Measurements from ENCODE around the gene ARG2. TPM values are rescaled to one million over a fixed set of nuclear protein-coding genes. Genes with fewer than 3 reads are reported as not detected.

The ARG2 gene
- total and polyA plus RNA-seq, 9 of the 15 experiments (the other 6 are each of a cell fraction or from before 2014, with no cell fraction given) = 6.2 to 75.0 (median 17.8) TPM

GRCh38 chr14:67680941-67681340, 61.2 kb downstream of the ARG2 start (continued):
- TF ChIP-seq, protein P1, sequence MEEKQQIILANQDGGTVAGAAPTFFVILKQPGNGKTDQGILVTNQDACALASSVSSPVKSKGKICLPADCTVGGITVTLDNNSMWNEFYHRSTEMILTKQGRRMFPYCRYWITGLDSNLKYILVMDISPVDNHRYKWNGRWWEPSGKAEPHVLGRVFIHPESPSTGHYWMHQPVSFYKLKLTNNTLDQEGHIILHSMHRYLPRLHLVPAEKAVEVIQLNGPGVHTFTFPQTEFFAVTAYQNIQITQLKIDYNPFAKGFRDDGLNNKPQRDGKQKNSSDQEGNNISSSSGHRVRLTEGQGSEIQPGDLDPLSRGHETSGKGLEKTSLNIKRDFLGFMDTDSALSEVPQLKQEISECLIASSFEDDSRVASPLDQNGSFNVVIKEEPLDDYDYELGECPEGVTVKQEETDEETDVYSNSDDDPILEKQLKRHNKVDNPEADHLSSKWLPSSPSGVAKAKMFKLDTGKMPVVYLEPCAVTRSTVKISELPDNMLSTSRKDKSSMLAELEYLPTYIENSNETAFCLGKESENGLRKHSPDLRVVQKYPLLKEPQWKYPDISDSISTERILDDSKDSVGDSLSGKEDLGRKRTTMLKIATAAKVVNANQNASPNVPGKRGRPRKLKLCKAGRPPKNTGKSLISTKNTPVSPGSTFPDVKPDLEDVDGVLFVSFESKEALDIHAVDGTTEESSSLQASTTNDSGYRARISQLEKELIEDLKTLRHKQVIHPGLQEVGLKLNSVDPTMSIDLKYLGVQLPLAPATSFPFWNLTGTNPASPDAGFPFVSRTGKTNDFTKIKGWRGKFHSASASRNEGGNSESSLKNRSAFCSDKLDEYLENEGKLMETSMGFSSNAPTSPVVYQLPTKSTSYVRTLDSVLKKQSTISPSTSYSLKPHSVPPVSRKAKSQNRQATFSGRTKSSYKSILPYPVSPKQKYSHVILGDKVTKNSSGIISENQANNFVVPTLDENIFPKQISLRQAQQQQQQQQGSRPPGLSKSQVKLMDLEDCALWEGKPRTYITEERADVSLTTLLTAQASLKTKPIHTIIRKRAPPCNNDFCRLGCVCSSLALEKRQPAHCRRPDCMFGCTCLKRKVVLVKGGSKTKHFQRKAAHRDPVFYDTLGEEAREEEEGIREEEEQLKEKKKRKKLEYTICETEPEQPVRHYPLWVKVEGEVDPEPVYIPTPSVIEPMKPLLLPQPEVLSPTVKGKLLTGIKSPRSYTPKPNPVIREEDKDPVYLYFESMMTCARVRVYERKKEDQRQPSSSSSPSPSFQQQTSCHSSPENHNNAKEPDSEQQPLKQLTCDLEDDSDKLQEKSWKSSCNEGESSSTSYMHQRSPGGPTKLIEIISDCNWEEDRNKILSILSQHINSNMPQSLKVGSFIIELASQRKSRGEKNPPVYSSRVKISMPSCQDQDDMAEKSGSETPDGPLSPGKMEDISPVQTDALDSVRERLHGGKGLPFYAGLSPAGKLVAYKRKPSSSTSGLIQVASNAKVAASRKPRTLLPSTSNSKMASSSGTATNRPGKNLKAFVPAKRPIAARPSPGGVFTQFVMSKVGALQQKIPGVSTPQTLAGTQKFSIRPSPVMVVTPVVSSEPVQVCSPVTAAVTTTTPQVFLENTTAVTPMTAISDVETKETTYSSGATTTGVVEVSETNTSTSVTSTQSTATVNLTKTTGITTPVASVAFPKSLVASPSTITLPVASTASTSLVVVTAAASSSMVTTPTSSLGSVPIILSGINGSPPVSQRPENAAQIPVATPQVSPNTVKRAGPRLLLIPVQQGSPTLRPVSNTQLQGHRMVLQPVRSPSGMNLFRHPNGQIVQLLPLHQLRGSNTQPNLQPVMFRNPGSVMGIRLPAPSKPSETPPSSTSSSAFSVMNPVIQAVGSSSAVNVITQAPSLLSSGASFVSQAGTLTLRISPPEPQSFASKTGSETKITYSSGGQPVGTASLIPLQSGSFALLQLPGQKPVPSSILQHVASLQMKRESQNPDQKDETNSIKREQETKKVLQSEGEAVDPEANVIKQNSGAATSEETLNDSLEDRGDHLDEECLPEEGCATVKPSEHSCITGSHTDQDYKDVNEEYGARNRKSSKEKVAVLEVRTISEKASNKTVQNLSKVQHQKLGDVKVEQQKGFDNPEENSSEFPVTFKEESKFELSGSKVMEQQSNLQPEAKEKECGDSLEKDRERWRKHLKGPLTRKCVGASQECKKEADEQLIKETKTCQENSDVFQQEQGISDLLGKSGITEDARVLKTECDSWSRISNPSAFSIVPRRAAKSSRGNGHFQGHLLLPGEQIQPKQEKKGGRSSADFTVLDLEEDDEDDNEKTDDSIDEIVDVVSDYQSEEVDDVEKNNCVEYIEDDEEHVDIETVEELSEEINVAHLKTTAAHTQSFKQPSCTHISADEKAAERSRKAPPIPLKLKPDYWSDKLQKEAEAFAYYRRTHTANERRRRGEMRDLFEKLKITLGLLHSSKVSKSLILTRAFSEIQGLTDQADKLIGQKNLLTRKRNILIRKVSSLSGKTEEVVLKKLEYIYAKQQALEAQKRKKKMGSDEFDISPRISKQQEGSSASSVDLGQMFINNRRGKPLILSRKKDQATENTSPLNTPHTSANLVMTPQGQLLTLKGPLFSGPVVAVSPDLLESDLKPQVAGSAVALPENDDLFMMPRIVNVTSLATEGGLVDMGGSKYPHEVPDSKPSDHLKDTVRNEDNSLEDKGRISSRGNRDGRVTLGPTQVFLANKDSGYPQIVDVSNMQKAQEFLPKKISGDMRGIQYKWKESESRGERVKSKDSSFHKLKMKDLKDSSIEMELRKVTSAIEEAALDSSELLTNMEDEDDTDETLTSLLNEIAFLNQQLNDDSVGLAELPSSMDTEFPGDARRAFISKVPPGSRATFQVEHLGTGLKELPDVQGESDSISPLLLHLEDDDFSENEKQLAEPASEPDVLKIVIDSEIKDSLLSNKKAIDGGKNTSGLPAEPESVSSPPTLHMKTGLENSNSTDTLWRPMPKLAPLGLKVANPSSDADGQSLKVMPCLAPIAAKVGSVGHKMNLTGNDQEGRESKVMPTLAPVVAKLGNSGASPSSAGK (IDR thresholded peaks at IDR 0.05) = peak; percentile 48; the same call in 1 of the 2 replicates
- TF ChIP-seq SAFB (IDR thresholded peaks at IDR 0.05; ENCODE audit: borderline replicate concordance, low read depth, low read length) = no peak
- TF ChIP-seq, protein P2, sequence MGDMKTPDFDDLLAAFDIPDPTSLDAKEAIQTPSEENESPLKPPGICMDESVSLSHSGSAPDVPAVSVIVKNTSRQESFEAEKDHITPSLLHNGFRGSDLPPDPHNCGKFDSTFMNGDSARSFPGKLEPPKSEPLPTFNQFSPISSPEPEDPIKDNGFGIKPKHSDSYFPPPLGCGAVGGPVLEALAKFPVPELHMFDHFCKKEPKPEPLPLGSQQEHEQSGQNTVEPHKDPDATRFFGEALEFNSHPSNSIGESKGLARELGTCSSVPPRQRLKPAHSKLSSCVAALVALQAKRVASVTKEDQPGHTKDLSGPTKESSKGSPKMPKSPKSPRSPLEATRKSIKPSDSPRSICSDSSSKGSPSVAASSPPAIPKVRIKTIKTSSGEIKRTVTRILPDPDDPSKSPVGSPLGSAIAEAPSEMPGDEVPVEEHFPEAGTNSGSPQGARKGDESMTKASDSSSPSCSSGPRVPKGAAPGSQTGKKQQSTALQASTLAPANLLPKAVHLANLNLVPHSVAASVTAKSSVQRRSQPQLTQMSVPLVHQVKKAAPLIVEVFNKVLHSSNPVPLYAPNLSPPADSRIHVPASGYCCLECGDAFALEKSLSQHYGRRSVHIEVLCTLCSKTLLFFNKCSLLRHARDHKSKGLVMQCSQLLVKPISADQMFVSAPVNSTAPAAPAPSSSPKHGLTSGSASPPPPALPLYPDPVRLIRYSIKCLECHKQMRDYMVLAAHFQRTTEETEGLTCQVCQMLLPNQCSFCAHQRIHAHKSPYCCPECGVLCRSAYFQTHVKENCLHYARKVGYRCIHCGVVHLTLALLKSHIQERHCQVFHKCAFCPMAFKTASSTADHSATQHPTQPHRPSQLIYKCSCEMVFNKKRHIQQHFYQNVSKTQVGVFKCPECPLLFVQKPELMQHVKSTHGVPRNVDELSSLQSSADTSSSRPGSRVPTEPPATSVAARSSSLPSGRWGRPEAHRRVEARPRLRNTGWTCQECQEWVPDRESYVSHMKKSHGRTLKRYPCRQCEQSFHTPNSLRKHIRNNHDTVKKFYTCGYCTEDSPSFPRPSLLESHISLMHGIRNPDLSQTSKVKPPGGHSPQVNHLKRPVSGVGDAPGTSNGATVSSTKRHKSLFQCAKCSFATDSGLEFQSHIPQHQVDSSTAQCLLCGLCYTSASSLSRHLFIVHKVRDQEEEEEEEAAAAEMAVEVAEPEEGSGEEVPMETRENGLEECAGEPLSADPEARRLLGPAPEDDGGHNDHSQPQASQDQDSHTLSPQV (IDR thresholded peaks at IDR 0.05) = peak; percentile 72
- TF ChIP-seq NR2C1 (IDR thresholded peaks at IDR 0.05) = peak; percentile 36; the same call in 1 of the 2 replicates
- no peak for TF ChIP-seq NR2C1 (tag; IDR thresholded peaks at IDR 0.05)
- TF ChIP-seq DPF2 (IDR thresholded peaks at IDR 0.05) = peak; percentile 11; the same call in 1 of the 2 replicates
- TF ChIP-seq, protein P3, sequence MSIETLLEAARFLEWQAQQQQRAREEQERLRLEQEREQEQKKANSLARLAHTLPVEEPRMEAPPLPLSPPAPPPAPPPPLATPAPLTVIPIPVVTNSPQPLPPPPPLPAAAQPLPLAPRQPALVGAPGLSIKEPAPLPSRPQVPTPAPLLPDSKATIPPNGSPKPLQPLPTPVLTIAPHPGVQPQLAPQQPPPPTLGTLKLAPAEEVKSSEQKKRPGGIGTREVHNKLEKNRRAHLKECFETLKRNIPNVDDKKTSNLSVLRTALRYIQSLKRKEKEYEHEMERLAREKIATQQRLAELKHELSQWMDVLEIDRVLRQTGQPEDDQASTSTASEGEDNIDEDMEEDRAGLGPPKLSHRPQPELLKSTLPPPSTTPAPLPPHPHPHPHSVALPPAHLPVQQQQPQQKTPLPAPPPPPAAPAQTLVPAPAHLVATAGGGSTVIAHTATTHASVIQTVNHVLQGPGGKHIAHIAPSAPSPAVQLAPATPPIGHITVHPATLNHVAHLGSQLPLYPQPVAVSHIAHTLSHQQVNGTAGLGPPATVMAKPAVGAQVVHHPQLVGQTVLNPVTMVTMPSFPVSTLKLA (conservative IDR thresholded peaks at IDR 0.05) = peak; percentile 18 to 35; a peak in 2 of 4 replicates
- peak; percentile 96 for TF ChIP-seq SPI1 (IDR thresholded peaks at IDR 0.05; ENCODE audit: borderline replicate concordance, low read depth, low read length)
- TF ChIP-seq JUND (IDR thresholded peaks at IDR 0.05; ENCODE audit: borderline replicate concordance, low read depth, low read length) = peak; percentile 80
- TF ChIP-seq JUND (tag; IDR thresholded peaks at IDR 0.05; ENCODE audit: borderline replicate concordance, low read depth, low read length) = peak; percentile 59; the same call in 1 of the 3 replicates
- no peak for TF ChIP-seq YBX1 (IDR thresholded peaks at IDR 0.05)
